HG02885 (cell line): ENCODE measurements around the gene GFOD2.

Experiments
- ATAC-seq: cut with Tn5 transposase; IDR thresholded peaks from one replicate; pipeline ENCODE4 v1.9.1; 2021; ENCODE audit warnings: mild to moderate bottlenecking; ENCODE audit not compliant: unreplicated experiment, poor library complexity

The GFOD2 gene

GRCh38 chr16:67647681-67648080, 71.4 kb downstream of the GFOD2 start:
- ATAC-seq, result no peak

- ATAC-seq, result no peak
These were observed 71.9 kb downstream of the GFOD2 start for GRCh38 chr16:67647111-67647651.

- peak; percentile 8 for ATAC-seq
These were observed 73.6 kb downstream of the GFOD2 start for GRCh38 chr16:67645397-67646121.

- ATAC-seq, result no peak
These were observed 75.1 kb downstream of the GFOD2 start for GRCh38 chr16:67644038-67644437.

GRCh38 chr16:67641779-67642708, 77.1 kb downstream of the GFOD2 start:
- no peak for ATAC-seq

- ATAC-seq, result no peak
These were observed 81.5 kb downstream of the GFOD2 start for GRCh38 chr16:67637625-67638024.

GRCh38 chr16:67636713-67637112, 82.4 kb downstream of the GFOD2 start:
- ATAC-seq, result no peak

GRCh38 chr16:67632415-67633172, 86.5 kb downstream of the GFOD2 start:
- ATAC-seq, result no peak

GRCh38 chr16:67628216-67628615, 90.9 kb downstream of the GFOD2 start:
- no peak for ATAC-seq
